ENCODE results near the gene GLI2. TPM values are rescaled to one million over a fixed set of nuclear protein-coding genes. Genes with fewer than 3 reads are reported as not detected.

Gene GLI2
- total RNA-seq, 1 experiment from 2014 or later = 6.2 TPM

DNA sequence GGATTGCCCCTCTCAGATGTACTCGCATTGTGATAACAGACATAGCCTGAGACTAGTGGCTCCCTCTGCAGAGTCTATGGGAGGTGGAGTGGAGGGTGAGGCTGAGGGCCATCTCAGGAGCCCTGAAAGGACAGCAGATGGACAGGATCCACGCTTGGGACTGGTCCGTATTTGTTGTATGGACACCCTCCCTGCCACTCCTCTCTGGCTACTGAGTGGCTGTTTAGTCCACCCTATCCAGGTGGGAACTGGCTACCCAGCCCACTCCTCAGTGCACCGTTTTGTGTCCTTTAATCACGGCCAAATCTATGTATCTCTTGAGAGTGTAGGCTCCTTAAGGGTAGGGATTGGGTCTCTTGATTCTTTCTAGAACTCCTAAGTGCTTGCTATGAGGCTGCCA lies 4.5 kb upstream of the GLI2 start:
- no peak for ATAC-seq
- Histone ChIP-seq H3K4me3 (ENCODE audit: low read depth in 2 of 2, low read length in 2 of 2) (no peak overlapping the region), H3K36me3 (ENCODE audit: control insufficient read depth, insufficient read depth, low read length) (no peaks in the 10 kb centered on the region), H3K27me3 (ENCODE audit: control insufficient read depth, insufficient read depth, low read length) (no peaks in the 10 kb centered on the region), H3K9me3 (ENCODE audit: control insufficient read depth, insufficient read depth, low read depth, low read length) (peaks cover 5% of the 10 kb centered on the region; the same call in 1 of the 2 replicates), H3K4me1 (ENCODE audit: control insufficient read depth, insufficient read depth, low read length) (no peaks in the 10 kb centered on the region), H3K27ac (ENCODE audit: low read length) (no peak overlapping the region)
- BruUV-seq (replicated peaks) = no TSS peak
- DNase-seq (ENCODE audit: low read depth, low spot score) = no peak
- TF ChIP-seq SIN3A (IDR thresholded peaks at IDR 0.05; ENCODE audit: borderline replicate concordance, insufficient read depth, low read depth, low read length) = no peak
- no peak for TF ChIP-seq TCF7L2 (IDR thresholded peaks at IDR 0.05; ENCODE audit: low read depth, low read length)
- TF ChIP-seq, protein P1, sequence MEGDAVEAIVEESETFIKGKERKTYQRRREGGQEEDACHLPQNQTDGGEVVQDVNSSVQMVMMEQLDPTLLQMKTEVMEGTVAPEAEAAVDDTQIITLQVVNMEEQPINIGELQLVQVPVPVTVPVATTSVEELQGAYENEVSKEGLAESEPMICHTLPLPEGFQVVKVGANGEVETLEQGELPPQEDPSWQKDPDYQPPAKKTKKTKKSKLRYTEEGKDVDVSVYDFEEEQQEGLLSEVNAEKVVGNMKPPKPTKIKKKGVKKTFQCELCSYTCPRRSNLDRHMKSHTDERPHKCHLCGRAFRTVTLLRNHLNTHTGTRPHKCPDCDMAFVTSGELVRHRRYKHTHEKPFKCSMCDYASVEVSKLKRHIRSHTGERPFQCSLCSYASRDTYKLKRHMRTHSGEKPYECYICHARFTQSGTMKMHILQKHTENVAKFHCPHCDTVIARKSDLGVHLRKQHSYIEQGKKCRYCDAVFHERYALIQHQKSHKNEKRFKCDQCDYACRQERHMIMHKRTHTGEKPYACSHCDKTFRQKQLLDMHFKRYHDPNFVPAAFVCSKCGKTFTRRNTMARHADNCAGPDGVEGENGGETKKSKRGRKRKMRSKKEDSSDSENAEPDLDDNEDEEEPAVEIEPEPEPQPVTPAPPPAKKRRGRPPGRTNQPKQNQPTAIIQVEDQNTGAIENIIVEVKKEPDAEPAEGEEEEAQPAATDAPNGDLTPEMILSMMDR (IDR thresholded peaks at IDR 0.05) = no peak
- no peak for TF ChIP-seq POLR2AphosphoS5 (IDR thresholded peaks at IDR 0.05; ENCODE audit: low read depth, low read length)
- TF ChIP-seq REST (IDR thresholded peaks at IDR 0.05; ENCODE audit: insufficient read depth in 1 of 2, low read depth in 2 of 2, low read length in 1 of 2) = no peak
- in situ Hi-C loops (cut with HindIII; ENCODE audit: low pct_unique_long_range_greater_than_20kb, low sequenced_read_pairs) = no loop called here
- ChIA-PET POLR2A (no interaction called here), CTCF (interaction anchor here (0.6 kb wide), 1 partner anchor 10 kb away, joined by 3 read pairs; no protein-coding TSS in a partner anchor)
- intact Hi-C loops (cut with micrococcal nuclease; ENCODE audit: unreplicated experiment) = no loop called here

DNA sequence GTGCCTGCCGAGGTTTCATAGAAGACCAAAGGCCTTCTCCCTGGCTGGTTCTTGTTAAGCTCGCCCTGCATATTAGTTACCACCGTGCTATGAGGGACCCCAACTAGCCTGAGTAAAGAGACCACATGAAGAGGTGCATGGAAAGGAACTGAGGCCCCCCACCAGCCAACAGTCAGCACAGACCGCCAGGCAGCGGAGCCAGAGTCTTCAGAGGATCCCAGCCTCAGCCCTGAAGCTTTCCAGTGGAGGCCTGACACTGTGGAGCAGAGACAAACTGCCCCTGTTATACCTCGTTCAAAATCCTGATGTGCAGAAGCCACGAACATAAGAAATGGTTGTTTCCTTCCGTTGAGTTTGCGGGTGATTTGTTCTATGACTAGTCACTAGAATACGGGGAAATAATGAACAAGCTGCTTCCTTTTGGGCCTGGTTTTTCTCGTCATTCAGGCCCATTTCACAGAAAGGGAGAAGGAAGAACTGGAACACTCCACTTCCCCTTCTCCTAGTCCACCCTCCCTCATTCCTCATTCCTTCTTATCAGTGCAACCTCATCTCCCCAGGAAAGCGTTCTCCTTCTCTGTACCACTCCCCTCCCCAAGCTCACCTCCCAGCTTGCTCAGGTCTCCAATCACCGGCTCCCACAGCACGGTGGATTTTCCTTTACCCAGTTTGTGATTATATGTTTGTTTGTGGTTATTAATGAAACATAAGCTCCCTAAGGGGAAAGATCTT lies 3.0 kb upstream of the GLI2 start:
- Histone ChIP-seq H3K4me1 (ENCODE audit: control insufficient read depth, insufficient read depth, low read length) (no peaks in the 10 kb centered on the region; the same call in 1 of the 2 replicates), H3K27ac (ENCODE audit: low read length) (no peak overlapping the region), H3K4me3 (ENCODE audit: low read depth in 2 of 2, low read length in 2 of 2) (no peak overlapping the region), H3K9me3 (ENCODE audit: control insufficient read depth, insufficient read depth, low read depth, low read length) (no peaks in the 10 kb centered on the region), H3K36me3 (ENCODE audit: control insufficient read depth, insufficient read depth, low read length) (no peaks in the 10 kb centered on the region), H3K27me3 (ENCODE audit: control insufficient read depth, insufficient read depth, low read length) (no peaks in the 10 kb centered on the region)
- in situ Hi-C loops (cut with HindIII; ENCODE audit: low pct_unique_long_range_greater_than_20kb, low sequenced_read_pairs) (no loop called here), intact Hi-C loops (cut with micrococcal nuclease; ENCODE audit: unreplicated experiment) (no loop called here)
- POLR2A ChIA-PET = no interaction called here
- CTCF ChIA-PET = interaction anchor here (0.6 kb wide), 1 partner anchor 362 kb away, joined by 4 read pairs; no protein-coding TSS in a partner anchor
- DNase-seq (ENCODE audit: low read depth, low spot score) (no peak), ATAC-seq (no peak)
- BruUV-seq (replicated peaks) = no TSS peak
- TF ChIP-seq TCF7L2 (IDR thresholded peaks at IDR 0.05; ENCODE audit: low read depth, low read length) (no peak), REST (IDR thresholded peaks at IDR 0.05; ENCODE audit: insufficient read depth in 1 of 2, low read depth in 2 of 2, low read length in 1 of 2) (no peak), POLR2AphosphoS5 (IDR thresholded peaks at IDR 0.05; ENCODE audit: low read depth, low read length) (no peak), SIN3A (IDR thresholded peaks at IDR 0.05; ENCODE audit: borderline replicate concordance, insufficient read depth, low read depth, low read length) (no peak)
- TF ChIP-seq, protein P1 (IDR thresholded peaks at IDR 0.05) = no peak
